NCI-H1048 (cell line): ENCODE measurements around the gene AHSP.
"Not testable (repeated sequence)": the region's sequence is repeated elsewhere in the genome, so short reads cannot be mapped to it uniquely, and the experiment has no call there.

Experiments used
- DNase-seq: peaks from one replicate; lab custom pipeline; 2025; lab: John Stamatoyannopoulos, UW

Gene AHSP

GRCh38 chr16:31501226-31501965 is 26.3 kb upstream of the AHSP start:
- DNase-seq, result no peak

- DNase-seq, result no peak
These were observed 25.7 kb upstream of the AHSP start for GRCh38 chr16:31501966-31502348.

GRCh38 chr16:31502981-31503380 is 24.7 kb upstream of the AHSP start:
- DNase-seq, result no peak

- not testable (repeated sequence) for DNase-seq
These were observed 24.1 kb upstream of the AHSP start for GRCh38 chr16:31503555-31503954.

GRCh38 chr16:31504159-31504558 is 23.5 kb upstream of the AHSP start:
- no peak for DNase-seq

- DNase-seq, result no peak
These were observed 22.2 kb upstream of the AHSP start for GRCh38 chr16:31505483-31505882.

- DNase-seq, result no peak
These were observed 20.1 kb upstream of the AHSP start for GRCh38 chr16:31507617-31507928.

- peak; percentile 51 for DNase-seq
These were observed 19.6 kb upstream of the AHSP start, which contains the start of gene RUSF1 for GRCh38 chr16:31507929-31508705. Gene RUSF1, minus strand, starts transcription at chr16:31508391. Its CDS starts 18 bp downstream, at chr16:31508373.

- DNase-seq, result no peak
These were observed 18.9 kb upstream of the AHSP start for GRCh38 chr16:31508706-31509195.

GRCh38 chr16:31513126-31513525 is 14.6 kb upstream of the AHSP start:
- no peak for DNase-seq

GRCh38 chr16:31513884-31514283 is 13.8 kb upstream of the AHSP start:
- DNase-seq, result no peak

- no peak for DNase-seq
These were observed 9.8 kb upstream of the AHSP start for GRCh38 chr16:31517800-31518402.

- no peak for DNase-seq
These were observed 7.8 kb upstream of the AHSP start for GRCh38 chr16:31519759-31520431.

GRCh38 chr16:31521368-31521767 is 6.3 kb upstream of the AHSP start:
- no peak for DNase-seq

GRCh38 chr16:31522071-31522470 is 5.6 kb upstream of the AHSP start:
- no peak for DNase-seq

- DNase-seq, result not testable (repeated sequence)
These were observed 3.9 kb upstream of the AHSP start for GRCh38 chr16:31523768-31524167.

- DNase-seq, result no peak
These were observed 2.6 kb upstream of the AHSP start for GRCh38 chr16:31525113-31525512.

GRCh38 chr16:31528523-31529107 is 915 bp downstream of the AHSP start:
- no peak for DNase-seq

GRCh38 chr16:31529108-31529936 is 1.6 kb downstream of the AHSP start:
- DNase-seq, result no peak

- no peak for DNase-seq
These were observed 2.2 kb downstream of the AHSP start for GRCh38 chr16:31529937-31530312.

- no peak for DNase-seq
These were observed 2.7 kb downstream of the AHSP start for GRCh38 chr16:31530405-31530804.
